ENCODE measurements around the gene UBE4B.
"Not testable (repeated sequence)": the region's sequence is repeated elsewhere in the genome, so short reads cannot be mapped to it uniquely, and the experiment has no call there.

Gene UBE4B

DNA sequence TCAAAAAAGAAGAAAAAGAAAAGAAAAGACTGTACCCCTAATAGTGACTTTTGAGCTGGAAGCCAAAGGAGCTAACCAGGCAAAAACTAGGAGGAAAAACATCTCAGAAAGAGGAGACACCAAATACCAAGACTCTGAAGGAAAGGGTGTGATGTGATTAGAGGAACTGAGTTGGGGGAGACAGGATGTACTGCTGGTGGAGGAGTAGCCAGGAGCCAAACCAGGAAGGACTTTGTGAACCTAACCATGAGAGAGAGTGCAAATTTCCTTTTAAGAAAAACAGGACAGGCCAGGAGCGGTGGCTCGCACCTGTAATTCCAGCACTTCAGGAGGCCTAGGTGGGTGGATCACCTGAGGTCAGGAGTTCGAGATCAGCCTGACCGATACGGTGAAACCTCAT is 39.8 kb upstream of the UBE4B start:
- no peaks in the 10 kb centered on the region for H3K9me3 ChIP-seq (ENCODE audit: severe bottlenecking)
- TF ChIP-seq, protein P1, sequence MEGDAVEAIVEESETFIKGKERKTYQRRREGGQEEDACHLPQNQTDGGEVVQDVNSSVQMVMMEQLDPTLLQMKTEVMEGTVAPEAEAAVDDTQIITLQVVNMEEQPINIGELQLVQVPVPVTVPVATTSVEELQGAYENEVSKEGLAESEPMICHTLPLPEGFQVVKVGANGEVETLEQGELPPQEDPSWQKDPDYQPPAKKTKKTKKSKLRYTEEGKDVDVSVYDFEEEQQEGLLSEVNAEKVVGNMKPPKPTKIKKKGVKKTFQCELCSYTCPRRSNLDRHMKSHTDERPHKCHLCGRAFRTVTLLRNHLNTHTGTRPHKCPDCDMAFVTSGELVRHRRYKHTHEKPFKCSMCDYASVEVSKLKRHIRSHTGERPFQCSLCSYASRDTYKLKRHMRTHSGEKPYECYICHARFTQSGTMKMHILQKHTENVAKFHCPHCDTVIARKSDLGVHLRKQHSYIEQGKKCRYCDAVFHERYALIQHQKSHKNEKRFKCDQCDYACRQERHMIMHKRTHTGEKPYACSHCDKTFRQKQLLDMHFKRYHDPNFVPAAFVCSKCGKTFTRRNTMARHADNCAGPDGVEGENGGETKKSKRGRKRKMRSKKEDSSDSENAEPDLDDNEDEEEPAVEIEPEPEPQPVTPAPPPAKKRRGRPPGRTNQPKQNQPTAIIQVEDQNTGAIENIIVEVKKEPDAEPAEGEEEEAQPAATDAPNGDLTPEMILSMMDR (IDR thresholded peaks at IDR 0.05; ENCODE audit: low read depth, low read length): no peak
- H3K27ac ChIP-seq: no peak overlapping the region
- no peak overlapping the region for H3K4me3 ChIP-seq (ENCODE audit: low read depth, low read length)
- no peaks in the 10 kb centered on the region for H3K27me3 ChIP-seq (ENCODE audit: insufficient read depth, low read depth, severe bottlenecking)
- DNase-seq: no peak
- H3K36me3 ChIP-seq: no peaks in the 10 kb centered on the region

DNA sequence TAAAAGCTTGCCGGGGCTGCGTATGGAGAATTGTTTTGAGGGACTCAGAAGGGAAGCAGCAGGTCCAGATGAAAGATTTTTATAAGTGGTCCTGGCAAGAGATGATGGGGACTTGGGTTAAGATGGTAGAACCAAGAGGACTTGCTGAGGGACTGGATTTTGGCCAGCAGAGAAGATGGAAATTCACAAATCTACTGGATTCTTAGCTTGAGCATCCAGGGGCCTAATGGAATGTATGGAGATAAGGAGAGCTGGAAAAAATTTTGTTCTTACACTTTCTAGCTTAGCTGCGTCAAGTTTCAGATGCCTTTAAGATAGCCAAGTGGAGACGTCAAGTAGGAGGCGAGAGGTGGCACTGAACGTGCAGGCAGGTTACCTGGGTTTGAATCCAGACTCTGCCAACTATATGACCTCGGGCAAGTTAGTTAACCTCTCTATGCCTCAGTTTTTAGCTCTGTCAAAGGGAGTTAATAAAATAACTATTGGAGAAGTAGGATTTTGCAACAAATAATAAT is 39.1 kb upstream of the UBE4B start:
- Histone ChIP-seq H3K27ac (no peak overlapping the region), H3K36me3 (no peaks in the 10 kb centered on the region), H3K27me3 (ENCODE audit: insufficient read depth, low read depth, severe bottlenecking) (no peaks in the 10 kb centered on the region), H3K4me3 (ENCODE audit: low read depth, low read length) (no peak overlapping the region), H3K9me3 (ENCODE audit: severe bottlenecking) (no peaks in the 10 kb centered on the region)
- TF ChIP-seq, protein P1 (IDR thresholded peaks at IDR 0.05; ENCODE audit: low read depth, low read length): no peak
- DNase-seq: no peak

DNA sequence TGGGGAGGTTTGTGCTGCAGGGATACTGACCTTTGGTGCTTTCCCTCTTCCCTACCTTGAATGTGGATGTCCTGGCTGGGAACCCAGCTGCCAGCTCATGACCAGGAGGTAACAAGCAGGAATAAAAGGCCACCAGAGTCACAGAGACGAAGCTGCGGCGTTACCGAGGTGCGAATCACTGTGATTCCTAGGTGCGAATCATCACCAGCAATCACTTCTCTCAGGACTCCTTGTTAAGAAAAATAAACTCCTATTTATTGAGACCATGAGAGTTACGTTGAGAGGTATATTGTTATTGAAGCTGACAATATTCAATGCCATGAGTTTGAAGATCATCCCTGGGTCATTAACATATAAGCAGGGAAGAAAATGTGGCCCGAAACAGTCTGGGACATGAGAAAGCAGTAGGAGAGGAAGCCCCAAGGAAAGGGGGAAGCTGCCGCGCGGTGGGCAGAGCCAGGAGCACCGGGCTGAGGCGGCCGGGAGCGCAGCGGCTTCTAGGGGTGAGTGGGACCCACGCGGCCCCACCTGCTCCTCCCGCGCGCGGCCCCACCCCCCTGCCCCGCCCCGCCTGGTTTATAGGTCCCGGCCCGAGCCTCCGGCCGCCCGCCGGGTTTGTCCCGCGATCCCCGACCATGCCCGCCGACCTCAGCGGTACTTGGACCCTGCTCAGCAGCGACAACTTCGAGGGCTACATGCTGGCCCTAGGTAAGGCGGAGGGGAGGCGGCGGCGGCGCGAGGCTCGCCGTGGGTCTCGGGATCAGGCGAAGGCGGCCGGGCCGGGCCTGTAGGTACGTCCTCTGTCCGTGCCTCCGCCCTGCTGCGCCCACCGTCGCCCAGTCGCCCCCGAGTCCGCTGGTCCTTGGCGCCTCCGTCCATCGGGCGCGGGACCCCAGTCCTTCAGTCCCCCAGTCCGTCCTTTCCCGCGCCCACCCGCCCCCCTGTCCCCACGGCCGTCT is 35.9 kb upstream of the UBE4B start, which contains the start of gene RBP7:
TSS of gene RBP7 (plus strand) at position 605 of the 959 bp plus-strand sequence. CDS start at position 636, 31 bp downstream.
- Histone ChIP-seq H3K9me3 (ENCODE audit: severe bottlenecking) (no peaks in the 10 kb centered on the region), H3K36me3 (no peaks in the 10 kb centered on the region), H3K4me3 (ENCODE audit: low read depth, low read length) (peak within 1 kb of the TSS; percentile 53), H3K27ac (no peak within 1 kb of the TSS), H3K27me3 (ENCODE audit: insufficient read depth, low read depth, severe bottlenecking) (no peaks in the 10 kb centered on the region)
- TF ChIP-seq, protein P1 (IDR thresholded peaks at IDR 0.05; ENCODE audit: low read depth, low read length): no peak
- DNase-seq: peak; percentile 37

DNA sequence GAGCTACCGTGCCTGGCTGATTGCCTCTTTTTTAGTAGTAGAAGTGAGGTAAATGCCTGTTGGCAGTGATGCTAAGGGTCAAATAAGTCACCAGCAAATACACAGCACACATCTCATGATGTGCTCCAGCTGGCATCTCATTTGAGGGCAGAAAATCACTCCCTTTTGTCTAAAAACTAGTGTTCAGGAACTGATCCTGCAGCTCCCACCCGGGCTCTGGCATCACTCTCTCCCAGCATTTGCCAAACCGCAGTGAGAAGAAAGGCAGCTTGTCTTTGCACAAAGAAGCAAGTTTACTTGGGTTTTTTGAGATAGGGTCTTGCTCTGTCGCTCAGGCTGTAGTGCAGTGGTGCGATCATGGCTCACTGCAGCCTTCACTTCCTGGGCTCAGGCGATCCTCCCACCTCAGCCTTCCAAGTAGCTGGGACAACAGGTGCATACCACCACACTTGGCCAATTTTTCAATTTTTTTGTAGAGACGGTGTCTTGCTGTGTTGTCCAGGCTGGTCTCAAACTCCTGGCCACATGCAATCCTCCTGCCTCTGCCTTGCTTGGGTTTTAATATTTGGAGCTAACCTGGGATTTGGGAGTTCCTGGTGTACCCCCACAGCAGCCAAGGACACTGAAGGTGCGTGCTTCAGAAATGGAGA is 31.6 kb upstream of the UBE4B start:
- H3K4me3 ChIP-seq (ENCODE audit: low read depth, low read length): no peak overlapping the region
- DNase-seq: no peak
- H3K36me3 ChIP-seq: no peaks in the 10 kb centered on the region
- H3K27me3 ChIP-seq (ENCODE audit: insufficient read depth, low read depth, severe bottlenecking): no peaks in the 10 kb centered on the region
- H3K27ac ChIP-seq: no peak overlapping the region
- H3K9me3 ChIP-seq (ENCODE audit: severe bottlenecking): no peaks in the 10 kb centered on the region
- TF ChIP-seq, protein P1 (IDR thresholded peaks at IDR 0.05; ENCODE audit: low read depth, low read length): no peak

DNA sequence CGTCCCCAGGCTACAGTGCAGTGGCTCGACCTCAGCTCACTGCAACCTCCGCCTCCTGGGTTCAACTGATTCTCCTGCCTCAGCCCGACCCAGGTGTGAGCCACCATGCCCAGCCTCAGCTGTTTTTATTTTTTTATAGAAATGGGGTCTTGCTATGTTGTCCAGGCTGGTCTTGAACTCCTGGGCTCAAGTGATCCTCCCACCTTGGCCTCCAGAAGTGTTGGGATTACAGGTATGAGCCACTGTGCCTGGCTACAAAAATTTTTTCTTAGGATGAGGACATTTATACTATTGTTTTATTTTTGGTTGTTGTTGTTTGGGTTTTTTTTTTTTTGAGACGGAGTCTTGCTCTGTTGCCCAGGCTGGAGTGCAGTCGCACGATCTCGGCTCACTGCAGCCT is 27.5 kb upstream of the UBE4B start:
- H3K36me3 ChIP-seq; H3K4me3 ChIP-seq (ENCODE audit: low read depth, low read length); H3K27ac ChIP-seq; H3K9me3 ChIP-seq (ENCODE audit: severe bottlenecking); DNase-seq; H3K27me3 ChIP-seq (ENCODE audit: insufficient read depth, low read depth, severe bottlenecking): not testable (repeated sequence)

DNA sequence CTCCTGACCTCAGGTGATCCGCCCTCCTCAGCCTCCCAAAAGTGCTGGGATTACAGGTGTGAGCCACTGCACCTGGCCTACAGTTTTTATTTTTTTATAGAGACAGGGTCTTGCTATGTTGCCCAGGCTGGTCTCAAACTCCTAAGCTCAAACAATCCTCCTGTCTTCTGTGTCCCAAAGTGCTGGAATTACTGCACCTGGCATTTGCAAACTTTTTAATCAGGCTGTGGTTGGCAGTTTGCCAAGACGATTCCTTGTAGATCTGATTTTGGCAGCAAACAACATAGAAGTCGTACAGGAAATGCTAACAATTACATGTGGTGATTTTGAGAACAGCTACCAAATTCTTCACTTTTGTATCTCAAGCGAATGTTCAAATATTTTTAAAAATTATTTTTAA is 25.6 kb upstream of the UBE4B start:
- no peaks in the 10 kb centered on the region for H3K27me3 ChIP-seq (ENCODE audit: insufficient read depth, low read depth, severe bottlenecking)
- TF ChIP-seq, protein P1 (IDR thresholded peaks at IDR 0.05; ENCODE audit: low read depth, low read length): no peak
- H3K27ac ChIP-seq: no peak overlapping the region
- no peaks in the 10 kb centered on the region; the same call in 1 of the 2 replicates for H3K36me3 ChIP-seq
- no peaks in the 10 kb centered on the region for H3K9me3 ChIP-seq (ENCODE audit: severe bottlenecking)
- H3K4me3 ChIP-seq (ENCODE audit: low read depth, low read length): no peak overlapping the region
- no peak for DNase-seq

Measured in WERI-Rb-1 (cell line).